Right cardiac atrium (tissue), 5 donors: ENCODE results near the gene CNGA3. TPM values are rescaled to one million over a fixed set of nuclear protein-coding genes. Genes with fewer than 3 reads are reported as not detected.
A peak's percentile ranks its signal among the peaks of the same experiment; 100 is the strongest.

Experiments used
- ATAC-seq, 2 donors: fragments of 200-7000 bp; cut with Tn5 transposase; one replicate each; pipeline versions ENCODE4 v1.8.0 to v1.9.1; 2020; ENCODE audit warnings: moderate library complexity in 2 of 2, mild to moderate bottlenecking in 1 of 2
- DNase-seq, 3 donors: peaks; one replicate each; pipeline ENCODE4 v3.0.0-alpha.2; 2020
- H3K27ac ChIP-seq: one replicate; pipeline ENCODE4 v1.5.1; 2013; ENCODE audit warnings: mild to moderate bottlenecking, low read length, control low read depth, moderate library complexity
- H3K27me3 ChIP-seq: one replicate; pipeline ENCODE4 v1.6.1; 2013; ENCODE audit not compliant: control insufficient read depth, insufficient read depth
- H3K4me1 ChIP-seq: one replicate; pipeline ENCODE4 v1.6.1; 2013; ENCODE audit warnings: low read length; ENCODE audit not compliant: control insufficient read depth, insufficient read depth
- H3K4me3 ChIP-seq: one replicate; pipeline ENCODE4 v1.5.1; 2013; ENCODE audit warnings: low read length, control low read depth
- H3K9me3 ChIP-seq: one replicate; pipeline ENCODE4 v1.6.1; 2013; ENCODE audit warnings: low read length; ENCODE audit not compliant: control insufficient read depth
- WGBS: extraction: QIAGEN DNeasy Blood & Tissue Kit; methylation state at CpG from one replicate; pipeline ENCODE4 v1.1.7; 2013; 5-methylcytosine and 5-hydroxymethylcytosine counted together
- intact Hi-C, 4 donors: fragments of 100-400 bp; cut with DNase I; formaldehyde crosslinking; loops; one replicate each; pipeline versions ENCODE4 v1.11.0 to v1.14.0; 2022 to 2023
- polyA plus RNA-seq: library from polyadenylated mRNA; stranded (reverse); fragments of 200-250 nt; gene quantifications from one replicate; pipeline ENCODE4 v1.2.3, GENCODE V29; 2013
- total RNA-seq, 4 donors: library from RNA; stranded (reverse); fragmentation: NEBNext Ultra II Directional; extraction: Animal tissue kit (Norgen Biotek cat#: 25700); gene quantifications; one replicate each; pipeline ENCODE4 v1.2.1, GENCODE V29; 2021
- donor health status: healthy with polysubstance abuse.
- donor health status: DM: no; HTN: yes; CAD: no.
- donor health status: DM: no; HTN: no; CAD: no.
- donor health status: DM: no; HTN: yes; CAD: no; lungs with severe emphysema.
- donor health status: DM: yes; HTN: yes; CAD: no.

Gene CNGA3
- total and polyA plus RNA-seq, 5 donors = not detected

DNA sequence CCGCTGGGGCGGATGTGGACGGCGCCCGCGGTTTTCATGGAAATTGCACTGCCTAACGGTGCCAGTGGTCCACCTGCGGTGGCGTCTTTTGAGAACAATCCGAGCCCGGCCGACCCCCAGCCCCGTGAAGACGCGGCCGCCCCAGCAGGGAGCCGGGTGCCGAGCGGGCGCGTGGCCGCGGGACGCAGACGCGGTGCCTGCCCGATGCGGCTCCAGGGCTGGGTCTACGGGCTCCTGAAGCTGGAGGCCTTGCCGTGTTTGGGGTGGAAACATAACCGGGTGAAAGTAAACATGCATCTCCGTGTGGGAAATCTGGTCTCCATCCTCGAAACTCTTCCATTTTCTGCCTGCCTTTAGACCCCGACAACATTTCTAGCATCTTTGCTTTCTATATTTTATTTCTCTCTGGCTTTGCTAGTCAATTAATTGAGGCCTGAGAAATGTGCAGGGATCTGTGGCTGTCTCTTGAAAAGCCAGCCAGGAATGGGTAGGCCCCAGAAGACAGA is 99.0 kb downstream of the CNGA3 start:
- DNase-seq = peak; percentile 33 to 64 (median 61)
- Histone ChIP-seq H3K4me1 (peaks cover 3% of the 10 kb centered on the region), H3K27ac (peak overlapping the region; percentile 20), H3K27me3 (no peaks in the 10 kb centered on the region), H3K9me3 (no peaks in the 10 kb centered on the region), H3K4me3 (peak overlapping the region; percentile 64)
- ATAC-seq = peak; percentile 52 to 59
- intact Hi-C loops = loop anchor here in 2 of 4 donors (10.0 kb wide), 2 partner anchors 120 to 130 kb away; no protein-coding TSS in a partner anchor
- WGBS = 1% methylated on average over 34 of the region's 34 CpGs

DNA sequence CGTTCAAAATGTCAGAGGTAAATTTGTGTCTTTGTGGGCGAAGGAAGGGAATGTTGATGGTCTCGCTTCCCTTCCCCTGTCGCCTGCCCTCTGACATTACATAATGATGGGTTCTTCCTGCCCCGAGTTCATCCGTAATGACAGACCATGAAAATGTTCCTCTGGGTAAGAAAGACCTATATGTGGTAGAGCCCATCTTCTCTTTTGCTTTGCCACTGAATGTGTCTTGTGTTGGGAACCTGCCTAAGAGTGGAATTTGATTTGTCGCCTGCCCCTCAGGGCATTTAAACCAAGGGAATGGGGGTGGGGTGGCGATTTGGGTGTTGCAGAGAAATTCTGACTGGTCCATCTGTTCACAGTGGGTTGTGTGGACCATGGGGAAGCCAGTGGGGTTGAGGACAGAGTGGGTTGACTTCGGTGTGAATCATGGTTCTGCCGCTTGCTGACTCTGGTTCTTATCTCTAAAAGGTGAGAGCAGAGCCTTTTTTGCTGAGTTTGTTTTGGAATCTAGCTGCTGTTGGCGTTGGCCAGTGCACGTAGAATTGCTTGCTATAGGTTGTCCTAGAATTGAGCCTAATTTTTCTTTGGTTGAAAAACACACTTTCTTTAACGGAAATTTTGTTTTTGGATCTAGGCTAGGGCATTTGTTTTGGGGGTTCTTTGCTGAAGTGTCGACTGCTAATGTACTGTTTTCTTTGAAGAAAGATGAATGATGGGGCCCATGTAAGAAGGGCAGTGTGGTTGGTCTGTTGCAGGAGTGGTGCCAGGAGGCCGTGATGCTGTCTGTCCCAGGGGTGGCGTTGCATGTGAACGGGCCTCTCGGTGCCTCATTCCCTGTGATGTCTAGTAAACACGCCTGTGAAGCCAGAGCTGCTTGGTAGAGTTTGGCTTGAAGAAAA is 99.7 kb downstream of the CNGA3 start:
- no peaks in the 10 kb centered on the region for H3K9me3 ChIP-seq
- H3K27ac ChIP-seq = peak overlapping the region; percentile 20
- peaks cover 4% of the 10 kb centered on the region for H3K4me1 ChIP-seq
- no peaks in the 10 kb centered on the region for H3K27me3 ChIP-seq
- DNase-seq = no peak
- peak overlapping the region; percentile 64 for H3K4me3 ChIP-seq
- ATAC-seq = peak in 1 of 2 donors; percentile 32
- intact Hi-C loops = loop anchor here in 2 of 4 donors (10.0 kb wide), 2 partner anchors 119 to 129 kb away; no protein-coding TSS in a partner anchor
- 58% methylated on average over 19 of the region's 19 CpGs for WGBS

DNA sequence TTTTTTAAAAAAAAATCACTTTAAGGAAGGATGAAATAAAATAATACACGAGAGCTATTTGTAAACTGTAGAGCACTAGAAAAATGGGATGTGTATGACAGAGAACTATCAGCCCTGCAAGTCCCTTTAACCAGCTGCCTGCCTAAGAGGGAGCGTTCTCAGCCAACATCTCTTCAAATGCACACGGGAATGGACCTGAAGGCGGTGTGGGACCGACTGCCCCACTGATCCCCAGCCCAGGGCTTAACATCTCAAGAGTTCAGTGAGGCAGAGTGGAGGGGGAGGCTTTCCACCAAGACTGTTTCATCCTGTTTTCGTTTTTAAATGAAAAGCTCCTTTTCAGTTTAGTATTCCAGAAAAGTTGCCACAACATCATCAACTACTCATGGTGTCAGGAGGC is 100.6 kb downstream of the CNGA3 start:
- intact Hi-C loops = loop anchor here in 2 of 4 donors (10.0 kb wide), 2 partner anchors 118 to 128 kb away; no protein-coding TSS in a partner anchor
- ATAC-seq = no peak
- Histone ChIP-seq H3K27ac (no peak overlapping the region), H3K4me3 (no peak overlapping the region), H3K27me3 (no peaks in the 10 kb centered on the region), H3K4me1 (peaks cover 5% of the 10 kb centered on the region), H3K9me3 (no peaks in the 10 kb centered on the region)
- 76% methylated on average over 6 of the region's 6 CpGs for WGBS
- no peak for DNase-seq

Other genes with a start within 250 kb of the CNGA3 start
- gene INPP4A, start 98.4 kb downstream of the CNGA3 start, total RNA-seq = 10 to 100 TPM; 15.7 to 18.1 (median 15.8) TPM
- 5.1 TPM for gene INPP4A, start 98.4 kb downstream of the CNGA3 start, polyA plus RNA-seq